Fibroblast of gingiva (primary cell): ENCODE results near the gene AFF4.
A peak's percentile ranks its signal among the peaks of the same experiment; 100 is the strongest.
"Not testable (repeated sequence)": the region's sequence is repeated elsewhere in the genome, so short reads cannot be mapped to it uniquely, and the experiment has no call there.

Source experiments
- DNase-seq: peaks from one replicate; pipeline ENCODE4 v3.0.0-alpha.2; 2011; ENCODE audit warnings: low read depth

The AFF4 gene

GRCh38 chr5:132854992-132855391, 108.4 kb downstream of the AFF4 start:
- not testable (repeated sequence) for DNase-seq

GRCh38 chr5:132854301-132854700, 109.1 kb downstream of the AFF4 start:
- DNase-seq, result no peak

GRCh38 chr5:132853790-132854189, 109.6 kb downstream of the AFF4 start:
- DNase-seq, result no peak

GRCh38 chr5:132853323-132853722, 110.1 kb downstream of the AFF4 start:
- no peak for DNase-seq

- no peak for DNase-seq
These were observed 113.4 kb downstream of the AFF4 start for GRCh38 chr5:132850066-132850465.

- no peak for DNase-seq
These were observed 114.1 kb downstream of the AFF4 start for GRCh38 chr5:132849347-132849746.

GRCh38 chr5:132848270-132848669, 115.2 kb downstream of the AFF4 start:
- no peak for DNase-seq

GRCh38 chr5:132841305-132841704, 122.1 kb downstream of the AFF4 start:
- peak; percentile 87 for DNase-seq

GRCh38 chr5:132840896-132841295, 122.5 kb downstream of the AFF4 start:
- DNase-seq, result no peak

- no peak for DNase-seq
These were observed 123.1 kb downstream of the AFF4 start for GRCh38 chr5:132840313-132840712.

- peak; percentile 65 for DNase-seq
These were observed 123.8 kb downstream of the AFF4 start for GRCh38 chr5:132839426-132840301.

- DNase-seq, result no peak
These were observed 124.7 kb downstream of the AFF4 start for GRCh38 chr5:132838516-132839282.

- no peak for DNase-seq
These were observed 125.6 kb downstream of the AFF4 start for GRCh38 chr5:132837868-132838267.

GRCh38 chr5:132836852-132837251, 126.6 kb downstream of the AFF4 start:
- no peak for DNase-seq

- no peak for DNase-seq
These were observed 129.4 kb downstream of the AFF4 start for GRCh38 chr5:132834057-132834456.

- no peak for DNase-seq
These were observed 130.8 kb downstream of the AFF4 start for GRCh38 chr5:132832612-132833011.

- DNase-seq, result no peak
These were observed 132.2 kb downstream of the AFF4 start for GRCh38 chr5:132831095-132831860.

- DNase-seq, result peak; percentile 59
These were observed 132.9 kb downstream of the AFF4 start, which contains the start of gene SHROOM1 for GRCh38 chr5:132830436-132831094. SHROOM1 (minus strand) TSS chr5:132830647; CDS start chr5:132826140, 4,507 bp downstream.

- peak; percentile 66 for DNase-seq
These were observed 133.5 kb downstream of the AFF4 start for GRCh38 chr5:132829742-132830435.

GRCh38 chr5:132828846-132829494, 134.5 kb downstream of the AFF4 start:
- no peak for DNase-seq
